ENCODE measurements around the gene ATP9B.

Gene ATP9B

GRCh38 chr18:79421275-79421857 lies 352.2 kb downstream of the ATP9B start:
- no peak for DNase-seq

DNA sequence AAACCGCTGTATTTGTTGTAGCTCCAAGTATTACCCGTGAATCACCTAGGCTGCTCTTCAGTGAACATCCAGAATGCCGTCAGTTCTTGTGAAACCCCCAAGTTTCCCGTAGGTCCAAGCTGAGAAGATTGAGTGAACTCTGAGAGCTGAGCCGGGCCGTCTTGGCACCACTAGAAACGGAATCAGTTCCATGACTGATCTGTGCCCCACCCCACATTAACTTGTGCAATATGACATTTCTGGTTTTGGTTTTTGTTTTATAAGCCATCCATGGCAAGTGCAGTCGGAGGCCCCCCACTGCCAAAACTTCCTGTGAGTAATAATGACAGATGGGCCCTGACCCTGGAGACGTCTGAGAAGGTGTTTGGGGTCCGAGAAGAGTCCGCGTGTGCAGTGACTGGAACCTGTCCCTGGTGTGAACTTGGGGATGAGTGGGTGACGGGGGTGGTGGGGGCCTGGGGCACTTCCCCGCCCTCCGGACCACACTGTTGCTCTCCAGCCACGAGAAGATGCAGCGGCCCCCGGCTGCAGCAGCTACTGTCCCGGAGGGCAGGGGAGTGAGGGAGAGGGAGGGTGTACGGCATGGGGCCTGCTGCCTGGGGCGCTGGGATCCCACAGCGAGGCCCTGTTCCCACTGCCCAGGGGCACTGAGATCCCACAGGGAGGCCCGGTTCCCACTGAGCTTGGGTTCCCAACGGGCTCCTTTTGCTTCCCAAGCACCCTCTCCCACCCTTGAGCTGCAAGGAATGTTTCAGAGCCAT lies 353.0 kb downstream of the ATP9B start:
- no peak for DNase-seq

DNA sequence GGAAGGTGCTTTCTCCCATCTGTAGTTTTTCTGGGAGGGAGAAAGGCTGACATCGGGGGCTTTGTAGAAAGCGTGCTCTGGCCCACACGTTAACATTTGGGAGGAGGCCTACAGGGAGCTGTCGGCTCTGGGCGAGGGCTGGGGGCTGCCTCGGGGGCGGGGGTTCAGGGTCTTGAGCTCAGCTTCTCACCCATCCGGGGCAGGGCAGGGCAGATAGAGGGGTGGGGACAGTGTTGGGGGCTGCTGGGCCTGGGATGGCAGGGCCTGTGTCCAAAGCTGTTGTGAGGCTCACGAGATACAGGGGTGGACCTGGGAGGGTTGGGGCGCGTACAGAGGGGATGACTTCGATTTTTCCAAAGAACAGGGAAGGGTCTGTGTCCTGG lies 353.6 kb downstream of the ATP9B start:
- no peak for DNase-seq

- no peak for DNase-seq
Observed at GRCh38 chr18:79423211-79424007, 354.2 kb downstream of the ATP9B start.

DNA sequence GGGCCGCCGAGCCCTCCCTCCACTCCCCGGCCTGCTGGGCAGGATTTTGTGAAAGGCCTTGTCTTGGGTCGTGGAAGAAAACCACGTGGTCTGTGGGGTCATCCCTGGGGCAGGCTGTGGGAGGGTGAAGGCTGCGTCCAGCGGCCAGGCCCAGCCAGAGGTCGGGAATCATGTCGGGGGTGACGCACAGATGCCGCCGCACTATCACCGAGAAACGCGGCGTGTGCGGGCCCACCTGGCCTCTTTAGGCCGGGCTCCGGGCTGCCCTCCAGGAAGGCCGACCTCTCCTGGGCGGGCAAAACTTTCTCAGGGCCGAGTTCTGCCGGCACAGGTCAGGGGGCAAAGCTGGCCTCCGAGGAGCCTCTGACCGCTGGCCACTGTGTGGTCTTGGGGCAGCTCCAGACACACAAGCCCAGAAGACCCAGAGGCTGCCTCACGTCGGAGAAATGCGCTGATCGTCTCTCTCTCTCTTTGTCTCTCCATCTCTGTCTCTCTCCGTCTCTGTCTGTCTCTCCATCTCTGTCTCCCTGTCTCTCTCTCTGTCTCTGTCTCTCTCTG lies 354.9 kb downstream of the ATP9B start:
- DNase-seq, result no peak

- no peak for DNase-seq
Observed at GRCh38 chr18:79424880-79425568, 355.8 kb downstream of the ATP9B start.

- no peak for DNase-seq
Observed at GRCh38 chr18:79425569-79425886, 356.3 kb downstream of the ATP9B start.

GRCh38 chr18:79426376-79427300 lies 357.4 kb downstream of the ATP9B start:
- DNase-seq, result no peak

DNA sequence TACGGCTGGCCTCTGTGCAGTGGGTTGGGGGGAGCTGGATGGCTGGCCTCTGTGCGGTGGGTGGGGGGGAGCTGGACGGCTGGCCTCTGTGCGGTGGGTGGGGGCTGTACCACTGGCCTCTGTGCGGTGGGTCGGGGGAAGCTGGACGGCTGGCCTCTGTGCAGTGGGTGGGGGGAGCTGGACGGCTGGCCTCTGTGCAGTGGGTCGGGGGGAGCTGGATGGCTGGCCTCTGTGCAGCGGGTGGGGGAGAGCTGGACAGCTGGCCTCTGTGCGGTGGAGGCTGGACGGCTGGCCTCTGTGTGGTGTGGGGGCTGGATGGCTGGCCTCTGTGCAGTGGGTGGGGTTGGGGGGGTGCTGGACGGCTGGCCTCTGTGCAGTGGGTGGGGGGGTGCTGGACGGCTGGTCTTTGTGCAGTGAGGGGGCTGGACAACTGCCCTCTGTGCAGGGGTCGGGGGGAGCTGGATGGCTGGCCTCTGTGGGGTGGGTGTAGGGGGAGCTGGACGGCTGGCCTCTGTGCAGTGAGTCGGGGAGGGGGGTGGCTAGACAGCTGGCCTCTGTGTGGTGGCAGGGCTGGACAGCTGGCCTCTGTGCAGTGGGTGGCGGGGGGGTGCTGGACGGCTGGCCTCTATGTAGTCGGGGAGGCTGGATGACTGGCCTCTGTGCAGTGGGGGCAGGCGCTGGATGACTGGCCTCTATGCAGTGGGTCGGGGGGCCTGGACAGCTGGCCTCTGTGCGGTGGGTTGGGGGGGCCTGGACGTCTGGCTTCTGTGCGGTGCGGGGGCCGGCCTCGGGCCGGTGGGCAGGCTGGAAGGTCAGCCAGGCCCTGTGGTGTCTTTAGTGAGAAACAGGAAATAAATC lies 358.4 kb downstream of the ATP9B start:
- DNase-seq, result no peak
